ENCODE measurements around the gene CLCF1.
A peak's percentile ranks its signal among the peaks of the same experiment; 100 is the strongest.
"Not testable (repeated sequence)": the region's sequence is repeated elsewhere in the genome, so short reads cannot be mapped to it uniquely, and the experiment has no call there.

Gene CLCF1

DNA sequence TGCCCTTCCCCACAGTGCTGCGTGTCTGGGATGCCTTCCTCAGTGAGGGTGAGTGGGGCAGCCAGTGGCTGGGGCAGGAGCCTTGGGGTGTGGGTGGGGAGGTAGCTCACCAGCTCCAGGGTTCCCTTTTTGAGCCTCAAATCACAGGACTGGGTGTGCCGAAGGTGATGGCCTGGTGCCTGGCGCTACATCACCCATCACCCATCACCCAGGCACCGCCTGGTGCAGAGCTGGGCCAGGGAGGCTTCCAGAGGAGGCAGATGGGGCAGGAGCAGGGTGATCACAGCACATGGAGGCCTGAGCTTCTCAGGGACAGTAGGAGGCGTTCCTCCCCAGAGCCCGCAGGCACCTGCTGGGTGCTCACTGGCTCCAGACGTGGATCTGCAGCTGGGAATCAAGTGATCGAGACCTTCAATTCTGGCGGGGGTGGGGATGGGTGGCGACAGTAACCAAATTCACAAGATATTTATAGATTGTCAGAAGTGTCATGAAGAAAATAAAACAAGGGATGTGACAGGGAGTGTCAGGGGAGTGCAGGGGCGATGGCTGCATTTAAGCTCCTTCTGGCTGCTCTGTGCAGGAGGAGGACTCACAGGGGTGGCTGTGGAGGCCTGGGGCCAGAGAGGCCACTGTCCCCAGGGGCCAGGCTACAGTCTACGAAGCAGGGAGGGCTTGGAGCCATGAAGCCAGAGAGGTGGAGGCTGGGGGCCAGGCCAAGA lies 33.7 kb upstream of the CLCF1 start:
- intact Hi-C loops (cut with DNase I; ENCODE audit: low total_unique reads) = no loop called here
- DNase-seq = no peak
- peaks cover 0 to 84% of the 10 kb centered on the region in 2 donors for H3K27me3 ChIP-seq
- no peak overlapping the region for H3K27ac ChIP-seq
- no peak overlapping the region for H3K4me3 ChIP-seq
- peaks cover 0 to 13% (median 3%) of the 10 kb centered on the region in 4 donors for H3K4me1 ChIP-seq
- H3K9me3 ChIP-seq = no peaks in the 10 kb centered on the region
- TF ChIP-seq, protein P1, sequence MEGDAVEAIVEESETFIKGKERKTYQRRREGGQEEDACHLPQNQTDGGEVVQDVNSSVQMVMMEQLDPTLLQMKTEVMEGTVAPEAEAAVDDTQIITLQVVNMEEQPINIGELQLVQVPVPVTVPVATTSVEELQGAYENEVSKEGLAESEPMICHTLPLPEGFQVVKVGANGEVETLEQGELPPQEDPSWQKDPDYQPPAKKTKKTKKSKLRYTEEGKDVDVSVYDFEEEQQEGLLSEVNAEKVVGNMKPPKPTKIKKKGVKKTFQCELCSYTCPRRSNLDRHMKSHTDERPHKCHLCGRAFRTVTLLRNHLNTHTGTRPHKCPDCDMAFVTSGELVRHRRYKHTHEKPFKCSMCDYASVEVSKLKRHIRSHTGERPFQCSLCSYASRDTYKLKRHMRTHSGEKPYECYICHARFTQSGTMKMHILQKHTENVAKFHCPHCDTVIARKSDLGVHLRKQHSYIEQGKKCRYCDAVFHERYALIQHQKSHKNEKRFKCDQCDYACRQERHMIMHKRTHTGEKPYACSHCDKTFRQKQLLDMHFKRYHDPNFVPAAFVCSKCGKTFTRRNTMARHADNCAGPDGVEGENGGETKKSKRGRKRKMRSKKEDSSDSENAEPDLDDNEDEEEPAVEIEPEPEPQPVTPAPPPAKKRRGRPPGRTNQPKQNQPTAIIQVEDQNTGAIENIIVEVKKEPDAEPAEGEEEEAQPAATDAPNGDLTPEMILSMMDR (IDR thresholded peaks at IDR 0.05) = no peak
- no peaks in the 10 kb centered on the region for H3K36me3 ChIP-seq

GRCh38 chr11:67406420-67406968 lies 33.1 kb upstream of the CLCF1 start:
- Histone ChIP-seq H3K9me3 (no peaks in the 10 kb centered on the region), H3K27ac (no peak overlapping the region), H3K4me1 (peaks cover 0 to 15% (median 5%) of the 10 kb centered on the region in 4 donors), H3K36me3 (no peaks in the 10 kb centered on the region), H3K4me3 (no peak overlapping the region), H3K27me3 (peaks cover 0 to 78% of the 10 kb centered on the region in 2 donors)
- DNase-seq = no peak
- intact Hi-C loops (cut with DNase I; ENCODE audit: low total_unique reads) = no loop called here
- TF ChIP-seq, protein P1 (IDR thresholded peaks at IDR 0.05) = no peak

DNA sequence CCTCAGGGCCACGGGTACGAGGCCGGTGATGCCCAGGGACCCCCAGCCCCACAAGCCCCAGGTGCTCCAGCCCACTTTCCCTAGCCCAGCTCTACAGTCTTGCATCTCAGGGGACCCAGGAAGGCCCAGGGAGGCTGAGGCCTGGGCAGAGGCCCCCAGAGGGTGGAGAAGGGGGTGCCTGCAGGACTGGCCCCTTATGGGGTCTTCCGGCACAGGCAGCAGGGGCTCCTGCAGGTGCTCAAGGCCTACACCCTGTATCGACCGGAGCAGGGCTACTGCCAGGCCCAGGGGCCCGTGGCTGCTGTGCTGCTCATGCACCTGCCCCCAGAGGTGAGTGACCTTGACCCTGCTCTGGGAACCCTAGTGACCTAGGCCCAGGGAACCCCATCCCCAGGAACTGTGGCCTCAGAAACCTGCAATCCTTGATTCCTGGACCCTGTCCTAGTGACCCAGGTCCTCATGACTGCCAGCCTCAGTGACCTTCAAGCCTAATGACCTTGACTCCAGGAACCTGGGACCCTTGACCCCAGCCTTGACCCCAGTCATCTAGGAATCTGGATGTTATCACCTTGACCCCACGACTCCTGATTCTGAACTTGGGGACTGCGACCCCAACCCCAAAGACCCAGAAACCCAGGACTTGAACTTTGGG lies 32.4 kb upstream of the CLCF1 start:
- H3K9me3 ChIP-seq = no peaks in the 10 kb centered on the region
- H3K27ac ChIP-seq = no peak overlapping the region
- TF ChIP-seq, protein P1 (IDR thresholded peaks at IDR 0.05) = no peak
- H3K36me3 ChIP-seq = no peaks in the 10 kb centered on the region
- H3K4me3 ChIP-seq = no peak overlapping the region
- intact Hi-C loops (cut with DNase I; ENCODE audit: low total_unique reads) = no loop called here
- peaks cover 0 to 71% of the 10 kb centered on the region in 2 donors for H3K27me3 ChIP-seq
- peaks cover 0 to 18% (median 6%) of the 10 kb centered on the region in 4 donors for H3K4me1 ChIP-seq
- no peak for DNase-seq

DNA sequence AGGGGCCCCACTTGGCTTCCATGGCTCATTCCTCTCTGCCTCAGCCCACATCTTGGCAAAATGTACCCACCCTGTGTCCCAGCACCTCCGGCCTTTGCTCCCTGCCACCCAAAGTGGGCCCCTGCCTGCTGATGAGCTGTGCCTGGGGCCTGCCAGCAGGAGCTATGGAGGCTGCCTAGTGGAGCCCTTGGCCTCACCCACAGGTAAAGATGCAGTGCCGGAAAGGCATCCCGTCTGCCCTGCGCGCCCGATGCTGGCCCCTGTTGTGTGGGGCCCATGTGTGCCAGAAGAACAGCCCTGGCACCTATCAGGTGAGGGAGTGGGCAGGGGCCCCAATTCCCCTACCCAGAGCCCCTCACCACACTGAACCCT lies 31.8 kb upstream of the CLCF1 start:
- DNase-seq = no peak
- H3K27me3 ChIP-seq = peaks cover 0 to 65% of the 10 kb centered on the region in 2 donors
- no peaks in the 10 kb centered on the region for H3K36me3 ChIP-seq
- H3K27ac ChIP-seq = no peak overlapping the region
- no peak overlapping the region for H3K4me3 ChIP-seq
- no peaks in the 10 kb centered on the region for H3K9me3 ChIP-seq
- intact Hi-C loops (cut with DNase I; ENCODE audit: low total_unique reads) = no loop called here
- TF ChIP-seq, protein P1 (IDR thresholded peaks at IDR 0.05) = no peak
- H3K4me1 ChIP-seq = peaks cover 0 to 24% (median 12%) of the 10 kb centered on the region in 4 donors

GRCh38 chr11:67404515-67405195 lies 31.3 kb upstream of the CLCF1 start:
- Histone ChIP-seq H3K27me3 (peaks cover 0 to 59% of the 10 kb centered on the region in 2 donors), H3K4me3 (no peak overlapping the region), H3K36me3 (peaks cover 0 to 5% (median 3%) of the 10 kb centered on the region in 3 donors), H3K9me3 (no peaks in the 10 kb centered on the region), H3K4me1 (peaks cover 0 to 27% (median 17%) of the 10 kb centered on the region in 4 donors), H3K27ac (no peak overlapping the region)
- TF ChIP-seq, protein P1 (IDR thresholded peaks at IDR 0.05) = no peak
- intact Hi-C loops (cut with DNase I; ENCODE audit: low total_unique reads) = loop anchor here (5.0 kb wide), 1 partner anchor 63 kb away; the partner anchor contains the start of gene TMEM134
- DNase-seq = no peak

DNA sequence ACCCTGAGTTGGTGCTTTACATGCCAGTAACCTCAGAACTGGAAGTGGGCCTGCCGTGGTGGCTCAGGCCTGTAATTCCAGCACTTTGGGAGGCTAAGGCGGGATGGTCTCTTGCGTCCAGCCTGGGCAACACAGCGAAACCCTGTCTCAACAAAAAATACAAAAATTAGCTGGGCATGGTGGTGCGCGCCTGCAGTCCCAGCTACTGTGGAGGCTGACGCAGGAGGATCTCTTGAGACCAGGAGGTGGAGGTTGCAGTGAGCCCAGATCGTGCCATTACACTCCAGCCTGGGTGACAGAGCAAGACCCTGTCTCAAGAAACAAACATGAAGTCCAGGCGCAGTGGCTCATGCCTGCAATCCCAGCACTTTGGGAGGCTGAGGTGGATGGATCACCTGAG lies 29.7 kb upstream of the CLCF1 start:
- H3K9me3 ChIP-seq, H3K27ac ChIP-seq, H3K4me3 ChIP-seq, DNase-seq: not testable (repeated sequence)
- Histone ChIP-seq H3K36me3 (peaks cover 14 to 21% (median 19%) of the 10 kb centered on the region in 3 donors), H3K4me1 (peaks cover 0 to 26% (median 25%) of the 10 kb centered on the region in 4 donors), H3K27me3 (peaks cover 0 to 44% of the 10 kb centered on the region in 2 donors)
- intact Hi-C loops (cut with DNase I; ENCODE audit: low total_unique reads) = loop anchor here (2.0 to 5.0 kb wide), 2 partner anchors 64 to 100 kb away; partner anchors contain the start of gene TMEM134

DNA sequence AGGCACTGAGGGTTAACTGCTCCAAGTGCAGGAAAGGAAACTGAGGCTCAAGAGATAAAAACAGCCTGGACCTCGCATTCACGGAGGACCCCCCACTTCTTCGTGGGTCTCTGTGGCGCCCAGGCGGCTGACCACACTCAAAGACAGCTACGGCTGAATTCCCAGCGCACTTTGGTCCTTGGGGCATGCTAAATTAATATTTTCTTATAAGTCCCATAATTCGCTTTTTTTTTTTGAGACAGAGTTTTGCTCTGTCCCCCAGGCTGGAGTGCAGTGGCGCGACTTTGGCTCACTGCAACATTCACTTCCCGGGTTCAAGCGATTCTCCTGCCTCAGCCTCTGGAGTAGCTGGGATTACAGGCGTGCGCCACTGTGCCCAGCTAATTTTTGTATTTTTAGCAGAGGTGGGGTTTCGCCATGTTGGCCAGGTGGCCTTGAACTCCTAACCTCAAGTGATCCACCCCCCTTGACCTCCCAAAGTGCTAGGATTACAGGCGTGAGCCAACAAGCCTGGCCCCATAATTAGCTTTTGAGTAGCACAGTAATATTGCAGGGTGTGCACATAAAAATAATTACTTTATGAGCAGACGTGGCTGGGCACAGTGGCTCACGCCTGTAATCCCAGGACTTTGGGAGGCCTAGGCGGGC lies 28.9 kb upstream of the CLCF1 start:
- intact Hi-C loops (cut with DNase I; ENCODE audit: low total_unique reads) = loop anchor here (2.0 to 5.0 kb wide), 2 partner anchors 65 to 100 kb away; partner anchors contain the start of gene TMEM134
- Histone ChIP-seq H3K27ac (peak overlapping the region; percentile 91 to 95), H3K27me3 (peaks cover 0 to 36% of the 10 kb centered on the region in 2 donors), H3K4me3 (peak overlapping the region; percentile 89), H3K4me1 (peaks cover 0 to 31% (median 25%) of the 10 kb centered on the region in 4 donors), H3K36me3 (peaks cover 21 to 29% (median 27%) of the 10 kb centered on the region in 3 donors)
- not testable (repeated sequence) for DNase-seq, H3K9me3 ChIP-seq
